GM23338 (cell line): Measurements from ENCODE around the gene ING3.

Experiments
- CTCF ChIP-seq, 2 experiments: fragments of 200-600 bp in 1 of 2; sonication (generic) in 1 of 2; conservative IDR thresholded peaks; 2 replicates each; pipeline versions ENCODE4 v1.5.1 to v1.6.1; 2016 to 2017; ENCODE audit warnings: antibody characterized with exemption in 2 of 2, low read depth in 2 of 2, mild to moderate bottlenecking in 2 of 2, moderate library complexity in 1 of 2
- EZH2 ChIP-seq: fragments of 200-600 bp; sonication (generic); IDR thresholded peaks from one replicate; pipeline ENCODE4 v1.8.0; 2017; ENCODE audit warnings: antibody characterized with exemption, mild to moderate bottlenecking, low read depth; ENCODE audit not compliant: unreplicated experiment
- EZH2phosphoT487 ChIP-seq: fragments of 200-600 bp; sonication (generic); IDR thresholded peaks from one replicate; pipeline ENCODE4 v1.8.1; 2018; ENCODE audit warnings: antibody characterized with exemption; ENCODE audit not compliant: unreplicated experiment
- POLR2AphosphoS5 ChIP-seq: IDR thresholded peaks from 2 replicates; pipeline ENCODE4 v1.6.1; 2016; ENCODE audit warnings: antibody characterized with exemption, low read depth
- REST ChIP-seq: IDR thresholded peaks from one replicate; pipeline ENCODE4 v1.6.1; 2018; ENCODE audit warnings: antibody characterized with exemption; ENCODE audit not compliant: unreplicated experiment
- ZNF114 ChIP-seq: fragments of 250-450 bp; sonication (Bioruptor Pico); IDR thresholded peaks from 2 replicates; pipeline ENCODE4 v1.5.0; 2020; ENCODE audit warnings: mild to moderate bottlenecking, moderate library complexity
- ZNF462 ChIP-seq: fragments of 250-450 bp; sonication (Bioruptor Pico); IDR thresholded peaks from 2 replicates; pipeline ENCODE4 v1.5.0; 2020; ENCODE audit warnings: mild to moderate bottlenecking, moderate library complexity

- TF ChIP-seq CTCF (conservative IDR thresholded peaks at IDR 0.05; ENCODE audit: low read depth in 2 of 2) (no peak), ZNF114 (no peak), REST (no peak), EZH2phosphoT487 (no peak), EZH2 (no peak), POLR2AphosphoS5 (no peak), ZNF462 (CRISPR knock-in tag) (no peak)
Measured at GRCh38 chr7:120993553-120994191, 43.1 kb downstream of the ING3 start.
